Activated CD4-positive, alpha-beta T cell treated with anti-CD3 and anti-CD28 coated beads, Interleukin-2, Interleukin-4, amounts not matched to agents 100 ng/mL and 50 ng/mL, durations not matched to agents 16 hours and 8 hours (primary cell): Measurements from ENCODE around the gene PLA2G2C.
"Not testable (repeated sequence)": the region's sequence is repeated elsewhere in the genome, so short reads cannot be mapped to it uniquely, and the experiment has no call there.

ENCODE experiments used
- DNase-seq: peaks from one replicate; pipeline ENCODE4 v3.0.0-alpha.2; 2020; ENCODE audit warnings: low spot score

Gene PLA2G2C, protein sequence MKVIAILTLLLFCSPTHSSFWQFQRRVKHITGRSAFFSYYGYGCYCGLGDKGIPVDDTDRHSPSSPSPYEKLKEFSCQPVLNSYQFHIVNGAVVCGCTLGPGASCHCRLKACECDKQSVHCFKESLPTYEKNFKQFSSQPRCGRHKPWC

DNA sequence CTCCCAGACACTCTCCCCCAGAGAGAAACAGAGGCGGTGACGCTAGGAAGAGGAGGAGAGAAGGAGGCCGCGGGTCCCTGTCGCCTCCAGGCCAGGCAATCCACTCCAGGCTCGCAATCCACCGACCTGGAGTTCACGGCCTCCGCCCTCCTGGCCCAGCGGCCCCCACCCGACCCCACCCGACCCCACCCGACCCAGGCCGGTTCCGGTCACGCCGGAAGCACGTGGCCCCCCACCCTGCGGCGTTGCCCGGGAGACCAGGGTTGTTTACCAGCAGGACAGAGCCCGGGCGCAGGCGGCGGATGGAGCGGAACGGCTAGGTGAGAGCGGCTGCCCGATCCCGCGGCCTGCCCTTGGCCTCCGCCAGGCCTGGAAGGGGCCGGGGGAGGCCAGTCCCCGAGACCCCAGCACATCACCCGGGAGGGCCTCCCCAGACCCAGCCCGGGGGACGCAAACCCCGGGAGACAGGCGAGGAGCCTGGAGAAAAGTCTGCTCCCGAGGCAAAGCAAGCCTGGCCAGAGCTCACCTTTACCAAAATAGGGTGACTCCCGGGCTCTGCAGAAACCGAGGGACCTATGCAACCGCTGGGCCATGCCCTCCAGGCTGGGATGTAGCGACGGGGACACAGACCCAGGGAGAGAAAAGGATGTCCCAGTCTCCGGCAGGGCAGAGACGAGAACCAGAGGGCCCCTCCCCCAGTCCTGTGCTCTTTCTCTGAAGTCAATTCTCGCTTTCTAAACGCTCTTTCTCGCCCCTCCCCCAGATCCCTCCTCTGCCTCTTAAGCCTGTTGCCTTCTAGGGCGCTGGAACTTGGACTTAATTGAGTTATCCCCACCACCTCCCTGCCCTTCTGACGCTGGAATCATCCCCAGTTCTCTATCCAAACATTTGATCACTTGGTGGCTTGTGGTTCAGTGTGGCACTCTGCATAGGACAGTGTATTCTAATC lies at the start of gene PLA2G2C, which contains the start of gene UBXN10:
Gene PLA2G2C, minus strand, starts transcription at position 685 of the 949 bp plus-strand sequence. CDS start 9,155 bp downstream, outside the sequence.
Gene UBXN10, plus strand, starts transcription at position 263 of the 949 bp plus-strand sequence. CDS start 4,466 bp downstream, outside the sequence.
- DNase-seq, result peak; percentile 81

DNA sequence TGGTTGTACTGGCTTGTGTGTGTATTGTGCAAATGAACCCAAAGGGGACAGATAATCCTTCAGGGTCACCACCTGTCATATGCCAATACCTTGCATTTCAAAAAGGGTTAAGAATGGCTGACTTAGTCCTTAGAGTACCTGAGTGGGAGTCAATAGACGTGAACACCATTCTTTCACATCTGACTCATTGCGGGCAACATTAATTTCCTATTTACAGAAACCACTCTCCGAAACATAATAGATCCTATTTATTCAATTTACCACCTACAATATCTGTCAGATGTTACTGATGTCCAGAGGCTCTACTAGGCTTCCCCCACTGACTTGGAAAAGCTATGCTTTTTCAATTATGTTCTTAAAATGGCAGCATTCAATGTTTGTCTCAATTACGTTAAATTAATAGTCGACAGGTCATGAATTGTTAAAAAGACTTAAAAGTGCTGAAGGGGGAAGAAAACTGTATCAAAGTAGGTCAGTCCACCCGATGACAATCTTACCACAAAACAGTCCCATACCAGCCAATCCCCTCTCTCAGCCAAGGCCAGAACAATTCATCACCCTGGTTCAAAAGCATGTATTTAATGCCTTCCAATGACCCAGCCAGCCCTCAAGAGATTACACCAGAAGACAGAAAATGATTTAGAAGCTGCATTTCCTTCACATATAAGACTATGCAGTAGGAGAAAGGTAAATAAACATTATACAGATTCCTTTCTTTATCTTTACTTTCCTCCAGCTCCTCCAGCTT lies 48.6 kb upstream of the PLA2G2C start:
- DNase-seq, result no peak

DNA sequence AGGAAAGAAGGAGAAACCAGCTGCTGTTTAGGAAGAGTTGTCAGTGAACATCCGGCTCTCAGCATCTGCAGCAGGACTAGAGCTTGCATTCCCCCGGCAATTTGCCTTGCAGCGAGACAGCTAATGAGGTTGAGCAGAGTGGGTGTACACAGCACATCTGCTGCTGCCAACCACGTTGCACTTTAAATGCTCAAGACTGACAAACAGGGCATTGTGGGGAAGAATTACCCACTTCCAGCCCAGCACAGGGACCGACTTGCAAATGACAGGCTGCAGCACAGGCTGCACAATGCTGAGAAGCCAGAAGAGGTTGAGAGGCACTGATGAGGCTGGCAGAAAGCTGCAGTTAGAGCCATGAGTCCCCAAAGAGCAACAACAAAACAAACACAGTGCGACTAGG lies 47.5 kb upstream of the PLA2G2C start:
- no peak for DNase-seq

DNA sequence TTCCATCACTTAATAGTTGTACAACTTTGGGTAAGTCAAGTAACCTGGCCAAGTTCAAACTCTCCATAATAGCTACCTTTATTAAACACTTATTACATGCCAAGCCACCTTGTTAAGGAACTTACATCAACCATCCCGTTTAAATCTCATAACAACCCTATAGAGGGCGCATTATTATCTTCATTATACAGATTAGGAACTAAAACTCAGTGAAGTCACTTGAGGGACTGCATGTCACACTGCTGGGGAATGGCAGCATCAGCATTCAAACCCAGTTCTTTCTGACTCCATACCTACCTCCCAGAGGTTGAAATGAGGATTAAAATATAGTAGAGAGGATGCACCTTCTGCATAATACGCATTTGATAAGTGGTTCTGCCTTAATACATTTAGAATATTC lies 47.1 kb upstream of the PLA2G2C start:
- peak; percentile 37 for DNase-seq

GRCh38 chr1:20232564-20232963 lies 46.2 kb upstream of the PLA2G2C start:
- not testable (repeated sequence) for DNase-seq

DNA sequence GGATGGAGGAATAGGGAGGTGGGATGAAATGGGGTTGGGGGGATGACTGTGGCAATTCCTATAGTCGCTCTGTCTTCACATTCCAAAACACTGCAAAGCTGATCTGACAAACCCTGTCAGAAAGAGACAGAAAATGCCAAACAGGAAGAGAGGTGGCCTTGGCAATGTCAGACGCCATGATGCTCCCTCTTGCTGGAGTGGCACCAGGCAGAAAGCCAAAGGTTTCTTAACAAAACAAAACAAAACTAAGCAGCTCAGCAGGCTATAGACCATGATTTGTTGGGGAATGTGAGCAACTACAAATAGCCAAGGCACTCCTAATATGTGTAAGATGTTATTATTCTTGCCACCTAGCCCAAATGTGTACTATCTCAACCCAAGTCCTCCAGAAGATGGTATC lies 42.9 kb upstream of the PLA2G2C start:
- no peak for DNase-seq

DNA sequence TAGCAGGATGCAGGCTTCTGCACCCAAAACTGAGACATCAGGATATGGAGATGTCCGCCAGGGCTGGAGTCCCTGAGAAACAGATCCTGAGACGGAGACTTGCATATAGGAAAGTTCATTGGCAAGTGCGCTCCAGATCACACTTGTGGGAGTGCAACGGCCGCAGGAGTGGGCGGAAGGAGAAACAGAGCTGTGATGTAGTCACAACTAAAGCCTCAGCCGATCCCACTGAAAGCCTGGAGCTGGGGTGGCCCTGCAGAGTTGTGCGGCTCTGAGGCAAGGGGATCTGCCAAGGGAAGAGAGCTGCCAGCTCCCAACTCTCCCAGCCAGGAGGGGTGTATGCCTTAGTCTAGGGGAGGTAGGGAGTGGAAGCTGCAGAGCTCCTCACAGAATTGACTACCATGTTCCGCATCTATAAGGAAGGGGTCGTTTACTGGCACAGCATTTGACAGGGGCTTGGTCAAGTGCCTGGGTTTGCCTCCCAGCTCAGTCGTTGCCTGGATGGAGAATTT lies 42.1 kb upstream of the PLA2G2C start:
- no peak for DNase-seq

GRCh38 chr1:20227704-20228103 lies 41.4 kb upstream of the PLA2G2C start:
- DNase-seq, result no peak

GRCh38 chr1:20224546-20224945 lies 38.2 kb upstream of the PLA2G2C start:
- no peak for DNase-seq

DNA sequence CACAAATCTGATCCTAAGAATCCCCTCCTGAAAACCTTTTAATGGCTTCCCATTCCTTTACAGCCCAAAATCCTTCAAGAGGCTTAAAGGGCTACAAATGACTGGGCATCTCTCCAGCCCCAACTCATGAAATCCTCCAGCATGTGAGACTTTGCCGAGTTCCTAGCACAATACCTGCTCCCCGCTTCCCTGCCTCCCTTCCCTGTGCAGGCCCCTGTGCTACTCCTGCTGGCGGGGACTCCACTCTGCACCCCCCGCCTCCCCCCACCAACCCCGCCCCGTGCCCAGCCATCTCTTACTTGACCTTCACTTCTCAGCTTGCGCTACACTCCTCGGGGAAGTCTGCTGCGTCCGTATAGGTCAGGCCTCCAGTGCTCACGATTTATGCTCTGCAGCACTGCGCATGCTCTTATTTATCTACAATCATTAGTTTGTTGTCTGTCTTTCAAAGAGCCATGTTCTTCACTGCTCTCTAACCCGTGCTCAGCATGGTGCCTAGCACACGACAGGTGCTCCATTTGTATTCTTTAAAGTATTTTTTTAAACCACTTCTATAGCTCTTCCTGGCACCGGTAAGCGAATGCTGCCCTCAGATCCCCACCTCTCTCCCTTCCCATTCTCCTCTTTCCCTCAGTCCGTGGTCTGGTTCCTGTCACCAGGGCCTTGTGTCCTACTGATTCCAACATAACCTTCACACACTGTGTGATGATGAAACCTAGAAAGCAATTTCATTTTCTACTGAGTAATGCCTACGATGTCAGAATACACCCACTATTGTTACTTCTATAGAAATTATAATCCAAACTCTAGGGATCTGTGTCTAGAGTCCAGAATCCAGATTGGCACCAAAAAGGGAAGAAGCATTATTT lies 37.5 kb upstream of the PLA2G2C start:
- DNase-seq, result no peak

DNA sequence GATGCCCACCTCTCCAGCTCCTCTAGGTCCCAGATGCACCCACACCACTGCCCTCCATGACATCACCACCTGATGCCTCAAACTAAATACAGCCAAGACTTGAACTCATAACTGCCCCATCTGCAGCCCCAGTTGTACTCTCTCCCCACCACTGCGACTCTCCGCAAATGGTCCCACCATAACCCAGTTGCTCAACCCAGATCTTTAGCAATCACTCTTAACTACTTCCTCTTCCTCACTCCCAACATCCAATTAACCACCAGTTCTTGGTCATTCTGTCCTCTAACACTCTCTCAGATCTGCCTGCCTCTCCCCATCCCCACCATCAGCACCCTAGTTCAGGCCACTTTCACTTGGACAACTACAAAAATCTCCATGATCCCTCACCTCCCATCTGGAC lies 36.8 kb upstream of the PLA2G2C start:
- DNase-seq, result no peak

- no peak for DNase-seq
Observed at GRCh38 chr1:20220036-20220435, 33.7 kb upstream of the PLA2G2C start.

DNA sequence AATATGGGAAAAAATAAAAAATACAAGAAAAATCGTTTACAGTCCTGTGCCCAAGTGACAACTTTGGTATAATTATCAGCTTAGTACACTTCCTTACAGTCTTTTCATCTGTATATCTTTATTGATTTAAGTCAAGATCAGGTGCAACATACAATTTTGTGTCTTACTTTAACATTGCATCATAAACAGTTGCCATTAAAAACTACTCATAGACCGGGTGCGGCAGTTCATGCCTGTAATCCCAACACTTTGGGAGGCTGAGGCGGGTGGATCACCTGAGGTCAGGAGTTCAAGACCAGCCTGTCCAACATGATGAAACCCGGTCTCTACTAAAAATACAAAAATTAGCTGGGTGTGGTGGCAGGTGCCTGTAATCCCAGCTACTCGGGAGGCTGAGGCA lies 32.7 kb upstream of the PLA2G2C start:
- DNase-seq, result not testable (repeated sequence)

GRCh38 chr1:20216574-20216973 lies 30.3 kb upstream of the PLA2G2C start:
- peak; percentile 47 for DNase-seq

- DNase-seq, result no peak
Observed at GRCh38 chr1:20215716-20216115, 29.4 kb upstream of the PLA2G2C start.

DNA sequence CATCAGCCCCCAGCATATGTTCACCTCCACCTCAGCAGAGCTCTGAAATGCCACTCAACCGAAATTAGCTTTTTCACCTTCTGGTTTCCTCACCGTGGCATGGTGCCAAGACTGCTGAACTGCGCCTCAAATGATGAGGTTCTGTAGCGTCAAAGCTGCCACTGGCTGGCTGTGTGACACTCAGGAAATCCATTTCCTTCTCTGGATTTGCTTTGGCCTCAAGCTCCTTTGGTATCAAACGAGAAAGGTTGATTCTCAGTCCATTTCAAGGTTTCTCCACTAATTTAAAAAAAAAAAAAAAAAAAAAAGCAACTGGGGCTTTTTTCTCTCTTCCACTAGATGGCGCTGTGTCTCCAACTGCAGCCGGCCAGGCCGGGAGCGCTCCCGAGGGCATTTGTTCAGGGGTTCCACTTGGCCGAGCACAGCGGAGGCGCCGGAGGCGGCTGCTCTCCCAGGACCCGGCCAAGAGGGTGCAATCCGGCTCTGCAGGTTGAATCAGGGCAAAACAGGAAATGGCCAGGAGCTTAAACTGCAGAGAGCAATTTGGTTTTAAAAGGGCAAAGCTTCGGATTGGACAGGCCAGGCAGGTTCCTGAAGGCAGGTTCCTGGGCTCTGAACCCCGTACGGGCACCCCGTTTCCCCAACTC lies 26.5 kb upstream of the PLA2G2C start:
- peak; percentile 51 for DNase-seq

DNA sequence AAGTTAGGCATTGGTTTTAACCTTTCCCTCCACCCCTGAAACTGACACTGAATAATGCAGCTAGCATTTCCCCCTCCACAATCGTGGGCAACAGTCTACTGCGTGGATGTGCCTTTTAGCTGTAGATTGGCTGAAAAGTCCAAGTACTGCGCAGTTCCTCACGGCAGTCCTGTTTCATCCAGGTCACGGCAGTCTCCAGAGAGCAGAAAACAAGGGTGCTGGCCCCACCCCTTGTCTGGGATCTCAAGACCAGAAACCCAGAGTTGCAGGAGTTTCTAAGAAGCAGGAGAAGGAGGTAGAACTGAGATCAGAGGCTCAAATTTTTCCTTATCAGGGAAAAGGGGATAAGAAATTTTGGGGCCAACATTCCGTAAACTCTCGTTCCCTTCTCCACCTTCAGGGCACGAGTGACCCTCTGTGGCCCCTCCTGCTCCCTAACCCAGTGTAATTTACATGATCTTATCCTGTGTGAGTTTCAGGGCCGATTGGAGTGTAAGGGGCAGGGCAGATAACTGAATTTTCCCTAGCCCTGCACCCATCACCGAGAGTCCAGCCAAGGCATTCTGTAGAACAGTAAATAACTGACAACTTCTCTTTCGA lies 25.9 kb upstream of the PLA2G2C start:
- DNase-seq, result no peak

- no peak for DNase-seq
Observed at GRCh38 chr1:20211511-20211931, 25.2 kb upstream of the PLA2G2C start.

GRCh38 chr1:20210736-20211460 lies 24.6 kb upstream of the PLA2G2C start:
- DNase-seq, result no peak

GRCh38 chr1:20209471-20209870 lies 23.2 kb upstream of the PLA2G2C start:
- DNase-seq, result no peak
